ENCODE results near the gene ABCC1.
"Not testable (repeated sequence)": the region's sequence is repeated elsewhere in the genome, so short reads cannot be mapped to it uniquely, and the experiment has no call there.

ABCC1 gene

GRCh38 chr16:15946257-15947044, 3.0 kb upstream of the ABCC1 start:
- peak; percentile 45 to 81 (median 66) for DNase-seq

- no peak for DNase-seq
These were observed 1.4 kb upstream of the ABCC1 start for GRCh38 chr16:15947983-15948509.

GRCh38 chr16:15948532-15949209, 745 bp upstream of the ABCC1 start:
- DNase-seq: peak; percentile 27 to 52 (median 46)

GRCh38 chr16:15950161-15950854, 892 bp downstream of the ABCC1 start:
- DNase-seq: peak; percentile 52 to 62 (median 59)

GRCh38 chr16:15950869-15951268, 1.5 kb downstream of the ABCC1 start:
- no peak for DNase-seq

- no peak for DNase-seq
These were observed 2.4 kb downstream of the ABCC1 start for GRCh38 chr16:15951852-15952251.

GRCh38 chr16:15952265-15952711, 2.9 kb downstream of the ABCC1 start:
- DNase-seq: peak; percentile 76 to 90 (median 79)

GRCh38 chr16:15953477-15953876, 4.1 kb downstream of the ABCC1 start:
- no peak for DNase-seq

GRCh38 chr16:15953929-15954813, 4.8 kb downstream of the ABCC1 start:
- no peak for DNase-seq

- DNase-seq: peak; percentile 85 to 93 (median 89)
These were observed 5.4 kb downstream of the ABCC1 start for GRCh38 chr16:15954814-15955151.

- DNase-seq: no peak
These were observed 6.0 kb downstream of the ABCC1 start for GRCh38 chr16:15955425-15955824.

GRCh38 chr16:15956106-15956505, 6.7 kb downstream of the ABCC1 start:
- not testable (repeated sequence) for DNase-seq

- no peak for DNase-seq
These were observed 9.4 kb downstream of the ABCC1 start for GRCh38 chr16:15958703-15959348.

GRCh38 chr16:15960124-15960971, 10.9 kb downstream of the ABCC1 start:
- no peak for DNase-seq

- DNase-seq: peak in 1 of 3 donors; percentile 46
These were observed 11.7 kb downstream of the ABCC1 start for GRCh38 chr16:15961060-15961511.

- DNase-seq: peak in 1 of 3 donors; percentile 32
These were observed 12.2 kb downstream of the ABCC1 start for GRCh38 chr16:15961571-15962090.

- DNase-seq: no peak
These were observed 14.0 kb downstream of the ABCC1 start for GRCh38 chr16:15963307-15963910.

GRCh38 chr16:15966420-15966819, 17.0 kb downstream of the ABCC1 start:
- no peak for DNase-seq

GRCh38 chr16:15966836-15967546, 17.6 kb downstream of the ABCC1 start:
- no peak for DNase-seq

Data from suppressor macrophage treated with lipopolysaccharide for 1 hour (primary cell).